Tibial artery (tissue), 4 donors: ENCODE measurements around the gene NFE2.
A peak's percentile ranks its signal among the peaks of the same experiment; 100 is the strongest.

ENCODE experiments used
- DNase-seq, 2 donors: peaks; one replicate each; pipeline ENCODE4 v3.0.0-alpha.2; 2019
- H3K27ac ChIP-seq, 2 donors: fragments of 200-600 bp; sonication (generic) in 1 of 2; 1 replicate in 1 of 2; 2 replicates in 1 of 2; pipeline ENCODE4 v1.5.1; 2018 to 2019; ENCODE audit warnings: mild to moderate bottlenecking in 1 of 2
- H3K27me3 ChIP-seq, 2 donors: fragments of 200-600 bp; sonication (generic) in 1 of 2; one replicate each; pipeline versions ENCODE4 v1.5.1 to v1.6.0; 2016 to 2019
- H3K36me3 ChIP-seq, 3 donors: fragments of 200-600 bp; sonication (generic) in 2 of 3; one replicate each; pipeline ENCODE4 v1.5.1; 2016 to 2019; ENCODE audit warnings: mild to moderate bottlenecking in 2 of 3
- H3K4me1 ChIP-seq, 4 donors: fragments of 200-600 bp; sonication (generic) in 2 of 4; 1 replicate in 3 of 4; 2 replicates in 1 of 4; pipeline ENCODE4 v1.5.1; 2016 to 2019
- H3K4me3 ChIP-seq, 2 donors: fragments of 200-600 bp; sonication (generic) in 1 of 2; 1 replicate in 1 of 2; 2 replicates in 1 of 2; pipeline ENCODE4 v1.5.1; 2018 to 2019; ENCODE audit warnings: mild to moderate bottlenecking in 2 of 2
- H3K9me3 ChIP-seq, 3 donors: fragments of 200-600 bp; sonication (generic) in 1 of 3; one replicate each; pipeline ENCODE4 v1.5.1; 2016 to 2019
- CTCF ChIP-seq, 2 experiments: fragments of 200-600 bp in 1 of 2; fragments of 450-650 bp in 1 of 2; IDR thresholded peaks; one replicate each; pipeline ENCODE4 v1.5.1; 2017 to 2019; ENCODE audit warnings: antibody characterized with exemption in 2 of 2, mild to moderate bottlenecking in 1 of 2, moderate library complexity in 1 of 2
- intact Hi-C: fragments of 100-400 bp; cut with DNase I; formaldehyde crosslinking; loops from one replicate; pipeline ENCODE4 v1.15.0; 2023; ENCODE audit warnings: low total_unique reads

Gene NFE2

DNA sequence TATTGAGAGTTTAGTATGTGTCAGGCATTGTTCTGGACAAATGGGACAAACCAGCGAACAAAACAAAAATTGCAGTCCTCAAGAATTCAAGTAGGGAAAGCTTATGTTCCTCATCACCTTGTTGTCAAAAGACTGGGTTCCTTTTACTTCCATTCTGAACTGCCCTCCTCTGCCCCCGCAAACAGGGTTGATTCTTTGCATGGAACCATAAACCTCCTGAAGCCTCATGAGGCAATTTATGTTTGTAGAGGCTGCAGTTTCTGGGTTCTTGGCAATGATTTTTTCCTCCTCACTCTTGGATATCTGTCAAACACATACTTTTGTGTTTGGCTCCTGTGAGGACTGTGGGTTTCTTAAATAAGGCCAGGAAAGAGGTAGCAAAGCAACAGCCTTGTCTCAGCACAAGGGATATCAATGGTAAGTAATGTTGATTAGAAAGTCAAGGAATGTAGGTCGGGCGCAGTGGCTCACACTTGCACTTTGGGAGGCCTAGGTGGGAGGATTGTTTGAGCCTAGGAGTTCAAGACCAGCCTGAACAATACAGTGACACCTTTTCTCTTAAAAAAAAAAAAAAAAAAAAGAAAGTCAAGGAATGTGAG is 38.0 kb upstream of the NFE2 start:
- DNase-seq = no peak
- TF ChIP-seq CTCF (IDR thresholded peaks at IDR 0.05) = no peak
- peaks cover 19 to 33% (median 25%) of the 10 kb centered on the region in 3 donors for H3K36me3 ChIP-seq
- intact Hi-C loops = loop anchor here (10.0 kb wide), 1 partner anchor 874 kb away; no protein-coding TSS in a partner anchor
- no peaks in the 10 kb centered on the region for H3K27me3 ChIP-seq
- peak overlapping the region in 1 of 2 donors; percentile 12 for H3K27ac ChIP-seq
- H3K4me3 ChIP-seq = no peak overlapping the region
- peaks cover 0 to 37% (median 20%) of the 10 kb centered on the region in 4 donors for H3K4me1 ChIP-seq
- H3K9me3 ChIP-seq = no peaks in the 10 kb centered on the region

- TF ChIP-seq CTCF (IDR thresholded peaks at IDR 0.05) = no peak
- H3K27me3 ChIP-seq = no peaks in the 10 kb centered on the region
- DNase-seq = no peak
- peaks cover 11 to 26% (median 17%) of the 10 kb centered on the region in 3 donors for H3K36me3 ChIP-seq
- intact Hi-C loops = loop anchor here (10.0 kb wide), 1 partner anchor 873 kb away; no protein-coding TSS in a partner anchor
- H3K4me3 ChIP-seq = no peak overlapping the region
- H3K27ac ChIP-seq = peak overlapping the region; percentile 12 to 21
- peaks cover 0 to 37% (median 20%) of the 10 kb centered on the region in 4 donors for H3K4me1 ChIP-seq
- H3K9me3 ChIP-seq = no peaks in the 10 kb centered on the region
Measured at GRCh38 chr12:54337854-54338650, 37.2 kb upstream of the NFE2 start.

- Histone ChIP-seq H3K4me3 (no peak overlapping the region), H3K4me1 (peaks cover 0 to 37% (median 20%) of the 10 kb centered on the region in 4 donors), H3K36me3 (peaks cover 9 to 19% (median 11%) of the 10 kb centered on the region in 3 donors), H3K27me3 (no peaks in the 10 kb centered on the region), H3K9me3 (no peaks in the 10 kb centered on the region), H3K27ac (peak overlapping the region; percentile 12 to 21)
- no peak for TF ChIP-seq CTCF (IDR thresholded peaks at IDR 0.05)
- intact Hi-C loops = loop anchor here (10.0 kb wide), 1 partner anchor 873 kb away; no protein-coding TSS in a partner anchor
- no peak for DNase-seq
Measured at GRCh38 chr12:54337280-54337842, 36.5 kb upstream of the NFE2 start.

DNA sequence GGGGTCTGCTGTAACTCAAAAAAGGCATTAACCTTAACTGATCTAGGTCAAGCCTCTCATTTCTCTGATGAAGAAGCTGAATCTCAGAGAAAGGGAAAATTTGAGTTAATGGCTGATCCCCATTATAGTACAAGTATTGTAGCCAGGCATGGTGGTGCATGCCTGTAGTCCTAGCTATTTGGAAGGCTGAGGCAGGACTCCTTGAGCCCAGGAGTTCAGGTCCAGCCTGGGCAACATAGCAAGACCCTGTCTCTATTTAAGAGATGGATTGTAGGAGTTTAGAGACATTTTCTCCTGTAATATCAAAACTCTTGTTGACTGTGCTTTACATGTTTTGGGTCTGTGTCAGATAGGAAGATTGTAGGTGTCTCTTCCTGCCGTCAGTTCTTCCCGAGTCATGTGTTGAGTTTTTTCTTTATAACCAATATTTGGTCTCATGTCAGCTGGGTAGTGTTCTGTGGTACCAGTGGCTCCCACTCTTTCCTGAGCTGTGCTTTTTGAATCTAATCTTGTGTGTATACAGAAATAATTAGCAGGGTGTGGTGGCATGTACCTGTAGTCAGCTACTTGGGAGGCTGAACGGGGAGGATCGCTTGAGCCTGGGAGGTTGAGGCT is 32.7 kb upstream of the NFE2 start:
- peaks cover 0 to 52% (median 22%) of the 10 kb centered on the region in 4 donors for H3K4me1 ChIP-seq
- intact Hi-C loops = loop anchor here (10.0 kb wide), 1 partner anchor 869 kb away; no protein-coding TSS in a partner anchor
- DNase-seq = no peak
- H3K27me3 ChIP-seq = no peaks in the 10 kb centered on the region
- H3K36me3 ChIP-seq = peaks cover 0 to 5% (median 0%) of the 10 kb centered on the region in 3 donors
- no peak for TF ChIP-seq CTCF (IDR thresholded peaks at IDR 0.05)
- no peak overlapping the region for H3K4me3 ChIP-seq
- H3K27ac ChIP-seq = no peak overlapping the region
- no peaks in the 10 kb centered on the region for H3K9me3 ChIP-seq

DNA sequence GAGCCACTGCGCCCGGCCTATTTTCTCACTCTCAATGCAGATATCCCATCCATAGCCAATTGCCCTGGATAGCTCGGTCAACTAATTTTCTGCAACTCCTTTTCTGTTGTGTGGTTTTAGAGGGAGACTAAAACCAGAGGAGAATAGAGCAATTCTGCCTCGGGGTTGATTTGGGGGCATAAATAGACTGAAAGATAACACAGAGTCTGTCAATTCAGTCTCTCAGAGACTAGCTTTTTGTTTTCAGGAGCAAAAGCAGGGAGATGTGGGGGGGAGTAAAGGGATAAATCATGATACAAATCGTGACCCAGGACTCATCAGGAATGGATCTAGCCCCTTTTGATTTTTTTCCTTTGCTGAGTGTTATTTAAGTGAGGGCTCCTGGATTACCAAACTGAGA is 30.6 kb upstream of the NFE2 start:
- TF ChIP-seq CTCF (IDR thresholded peaks at IDR 0.05) = no peak
- no peak overlapping the region for H3K4me3 ChIP-seq
- H3K27ac ChIP-seq = no peak overlapping the region
- H3K36me3 ChIP-seq = peaks cover 0 to 5% (median 0%) of the 10 kb centered on the region in 3 donors
- no peak for DNase-seq
- intact Hi-C loops = loop anchor here (10.0 kb wide), 1 partner anchor 867 kb away; no protein-coding TSS in a partner anchor
- H3K27me3 ChIP-seq = no peaks in the 10 kb centered on the region
- H3K4me1 ChIP-seq = peaks cover 0 to 49% (median 21%) of the 10 kb centered on the region in 4 donors
- H3K9me3 ChIP-seq = no peaks in the 10 kb centered on the region
